Glutamatergic neuron (in vitro differentiated cells): ENCODE results near the gene ARMC5. TPM values are rescaled to one million over a fixed set of nuclear protein-coding genes. Genes with fewer than 3 reads are reported as not detected.

Source experiments
- DNase-seq: peaks from one replicate; pipeline ENCODE4 v3.0.0; 2022
- H3K27ac Mint-ChIP-seq: one replicate; pipeline ENCODE4 v1.8.0; 2020; ENCODE audit warnings: mild to moderate bottlenecking, mixed read lengths, inconsistent platforms; ENCODE audit not compliant: unreplicated experiment
- H3K27me3 Mint-ChIP-seq: one replicate; pipeline ENCODE4 v1.8.0; 2020; ENCODE audit warnings: mild to moderate bottlenecking, moderate library complexity, mixed read lengths, inconsistent platforms; ENCODE audit not compliant: unreplicated experiment
- H3K36me3 Mint-ChIP-seq: one replicate; pipeline ENCODE4 v1.8.0; 2020; ENCODE audit warnings: mild to moderate bottlenecking, mixed read lengths, inconsistent platforms; ENCODE audit not compliant: unreplicated experiment
- H3K4me1 Mint-ChIP-seq: one replicate; pipeline ENCODE4 v1.8.0; 2020; ENCODE audit warnings: mild to moderate bottlenecking, low read depth, mixed read lengths, inconsistent platforms; ENCODE audit not compliant: unreplicated experiment
- H3K4me3 Mint-ChIP-seq: one replicate; pipeline ENCODE4 v1.8.0; 2020; ENCODE audit warnings: mild to moderate bottlenecking, mixed read lengths, inconsistent platforms; ENCODE audit not compliant: unreplicated experiment
- H3K9me3 Mint-ChIP-seq: one replicate; pipeline ENCODE4 v1.8.0; 2020; ENCODE audit warnings: mild to moderate bottlenecking, moderate library complexity, mixed read lengths, inconsistent platforms; ENCODE audit not compliant: unreplicated experiment
- total RNA-seq: library from RNA; stranded (reverse); fragmentation: NEBNext Ultra II Directional; extraction: Animal tissue kit (Norgen Biotek cat#: 25700); gene quantifications from one replicate; pipeline ENCODE4 v1.2.1, GENCODE V29; 2021; ENCODE audit not compliant: unreplicated experiment
- TF ChIP-seq, protein P1 (sequence below): fragments of 200-600 bp; sonication (generic); IDR thresholded peaks from one replicate; pipeline ENCODE4 v1.5.0; 2021; ENCODE audit not compliant: partially characterized antibody, unreplicated experiment

Gene ARMC5
- total RNA-seq, 1 donor from 2014 or later: 15.8 TPM

DNA sequence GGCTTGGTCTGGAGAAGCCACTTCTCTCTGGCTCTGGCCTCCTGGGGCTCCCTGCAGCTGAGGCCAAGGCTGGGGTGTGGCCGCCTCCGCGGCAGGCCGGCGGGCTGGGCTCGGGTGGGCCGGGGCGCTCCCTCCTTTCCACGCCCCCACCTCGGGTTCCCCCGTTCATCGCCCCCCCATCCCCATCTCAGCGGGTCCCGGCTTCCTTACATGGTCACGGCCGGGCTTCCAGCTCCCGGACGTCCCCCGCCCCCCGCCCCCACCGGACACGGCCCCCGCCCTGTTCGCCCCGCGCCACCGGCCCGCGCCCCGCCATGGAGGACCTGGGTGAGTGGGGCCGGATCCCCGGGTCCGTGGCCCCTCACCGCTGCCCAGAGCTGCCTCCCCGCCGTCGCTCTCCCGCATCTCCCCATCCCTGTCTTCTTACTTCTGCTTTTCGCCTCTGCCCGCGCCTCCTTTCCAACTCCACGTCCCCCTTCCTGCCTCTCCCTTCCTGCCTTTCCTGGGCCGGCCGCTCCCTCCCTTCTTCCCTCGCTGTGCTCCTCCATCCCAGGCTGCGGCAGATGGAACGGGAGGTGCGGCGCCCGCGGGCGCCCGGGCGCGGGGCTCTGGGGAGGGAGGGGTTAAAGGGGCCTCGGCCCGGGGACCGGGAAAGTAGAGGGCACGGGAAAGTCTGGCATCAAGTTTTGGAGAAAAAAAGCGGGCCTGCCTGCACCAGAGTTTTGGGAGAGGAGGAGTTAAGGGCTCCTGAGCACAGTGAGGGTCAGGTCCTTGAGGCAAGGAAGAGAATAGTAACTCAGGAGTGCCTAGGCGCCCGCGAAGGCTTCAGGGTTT lies 12.8 kb downstream of the ARMC5 start, which contains the start of gene TGFB1I1:
TSS of gene TGFB1I1 (plus strand) at position 278 of the 834 bp plus-strand sequence. CDS start at position 315, 37 bp downstream.
- Mint-ChIP-seq H3K27ac (peak within 1 kb of the TSS; percentile 74), H3K9me3 (peaks cover 7% of the 10 kb centered on the region), H3K4me3 (peak within 1 kb of the TSS; percentile 86), H3K4me1 (peaks cover 8% of the 10 kb centered on the region), H3K36me3 (peaks cover 4% of the 10 kb centered on the region), H3K27me3 (peaks cover 22% of the 10 kb centered on the region)
- peak; percentile 77 for DNase-seq
- TF ChIP-seq, protein P1, sequence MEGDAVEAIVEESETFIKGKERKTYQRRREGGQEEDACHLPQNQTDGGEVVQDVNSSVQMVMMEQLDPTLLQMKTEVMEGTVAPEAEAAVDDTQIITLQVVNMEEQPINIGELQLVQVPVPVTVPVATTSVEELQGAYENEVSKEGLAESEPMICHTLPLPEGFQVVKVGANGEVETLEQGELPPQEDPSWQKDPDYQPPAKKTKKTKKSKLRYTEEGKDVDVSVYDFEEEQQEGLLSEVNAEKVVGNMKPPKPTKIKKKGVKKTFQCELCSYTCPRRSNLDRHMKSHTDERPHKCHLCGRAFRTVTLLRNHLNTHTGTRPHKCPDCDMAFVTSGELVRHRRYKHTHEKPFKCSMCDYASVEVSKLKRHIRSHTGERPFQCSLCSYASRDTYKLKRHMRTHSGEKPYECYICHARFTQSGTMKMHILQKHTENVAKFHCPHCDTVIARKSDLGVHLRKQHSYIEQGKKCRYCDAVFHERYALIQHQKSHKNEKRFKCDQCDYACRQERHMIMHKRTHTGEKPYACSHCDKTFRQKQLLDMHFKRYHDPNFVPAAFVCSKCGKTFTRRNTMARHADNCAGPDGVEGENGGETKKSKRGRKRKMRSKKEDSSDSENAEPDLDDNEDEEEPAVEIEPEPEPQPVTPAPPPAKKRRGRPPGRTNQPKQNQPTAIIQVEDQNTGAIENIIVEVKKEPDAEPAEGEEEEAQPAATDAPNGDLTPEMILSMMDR: no peak

DNA sequence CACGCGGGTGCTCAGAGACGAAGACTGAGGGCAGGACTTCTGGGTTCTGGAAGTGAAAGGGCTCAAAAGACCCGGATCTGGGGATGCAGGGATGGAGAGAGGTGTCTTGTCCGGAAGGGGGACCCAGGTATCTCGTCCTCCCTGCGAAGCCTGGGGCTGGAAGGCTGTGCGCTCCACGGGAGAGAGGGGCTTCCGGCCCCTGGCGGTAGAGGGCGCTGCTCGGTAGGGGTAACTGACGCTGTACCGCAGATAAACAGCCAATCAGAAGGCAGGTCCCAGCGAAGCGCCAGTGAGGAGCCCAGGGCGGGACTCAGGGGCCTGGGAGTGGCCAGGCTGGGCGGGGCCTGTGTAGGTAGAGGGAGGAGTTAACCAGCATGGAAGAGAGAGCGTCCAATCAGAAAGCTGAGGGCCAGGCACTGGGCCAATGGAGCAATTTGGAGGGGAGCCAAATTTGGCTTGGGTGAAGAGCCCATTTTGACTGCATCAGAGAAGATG lies 13.5 kb downstream of the ARMC5 start:
- H3K4me3 Mint-ChIP-seq: peak overlapping the region; percentile 86
- DNase-seq: peak; percentile 71
- H3K27me3 Mint-ChIP-seq: peaks cover 22% of the 10 kb centered on the region
- H3K27ac Mint-ChIP-seq: no peak overlapping the region
- H3K9me3 Mint-ChIP-seq: peaks cover 7% of the 10 kb centered on the region
- peaks cover 8% of the 10 kb centered on the region for H3K4me1 Mint-ChIP-seq
- TF ChIP-seq, protein P1: peak; percentile 73
- peaks cover 4% of the 10 kb centered on the region for H3K36me3 Mint-ChIP-seq

DNA sequence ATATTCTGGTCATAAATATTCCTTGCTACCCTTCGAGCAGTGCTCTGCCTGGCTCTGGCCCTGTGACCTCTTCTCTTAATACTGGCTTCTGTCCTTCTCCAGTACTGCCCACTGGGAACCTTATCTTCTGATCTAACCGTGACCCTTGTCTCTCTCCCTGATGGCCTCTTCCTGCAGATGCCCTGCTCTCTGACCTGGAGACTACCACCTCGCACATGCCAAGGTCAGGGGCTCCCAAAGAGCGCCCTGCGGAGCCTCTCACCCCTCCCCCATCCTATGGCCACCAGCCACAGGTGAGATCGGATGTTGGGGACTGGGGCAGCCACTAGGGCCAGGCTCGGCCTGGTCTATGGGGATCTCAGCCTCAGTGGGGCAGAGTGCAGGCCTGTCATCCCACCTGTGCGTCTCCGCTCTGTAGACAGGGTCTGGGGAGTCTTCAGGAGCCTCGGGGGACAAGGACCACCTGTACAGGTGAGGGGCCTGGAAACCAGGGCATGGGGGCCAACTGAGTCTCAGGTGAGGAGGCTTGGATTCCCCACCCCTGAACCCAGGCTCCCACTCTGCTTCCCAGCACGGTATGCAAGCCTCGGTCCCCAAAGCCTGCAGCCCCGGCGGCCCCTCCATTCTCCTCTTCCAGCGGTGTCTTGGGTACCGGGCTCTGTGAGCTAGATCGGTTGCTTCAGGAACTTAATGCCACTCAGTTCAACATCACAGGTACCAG lies 14.1 kb downstream of the ARMC5 start:
- Mint-ChIP-seq H3K27me3 (peaks cover 25% of the 10 kb centered on the region), H3K27ac (no peak overlapping the region), H3K9me3 (peaks cover 9% of the 10 kb centered on the region), H3K36me3 (peaks cover 4% of the 10 kb centered on the region), H3K4me3 (peak overlapping the region; percentile 86), H3K4me1 (peaks cover 8% of the 10 kb centered on the region)
- TF ChIP-seq, protein P1: no peak
- DNase-seq: no peak

DNA sequence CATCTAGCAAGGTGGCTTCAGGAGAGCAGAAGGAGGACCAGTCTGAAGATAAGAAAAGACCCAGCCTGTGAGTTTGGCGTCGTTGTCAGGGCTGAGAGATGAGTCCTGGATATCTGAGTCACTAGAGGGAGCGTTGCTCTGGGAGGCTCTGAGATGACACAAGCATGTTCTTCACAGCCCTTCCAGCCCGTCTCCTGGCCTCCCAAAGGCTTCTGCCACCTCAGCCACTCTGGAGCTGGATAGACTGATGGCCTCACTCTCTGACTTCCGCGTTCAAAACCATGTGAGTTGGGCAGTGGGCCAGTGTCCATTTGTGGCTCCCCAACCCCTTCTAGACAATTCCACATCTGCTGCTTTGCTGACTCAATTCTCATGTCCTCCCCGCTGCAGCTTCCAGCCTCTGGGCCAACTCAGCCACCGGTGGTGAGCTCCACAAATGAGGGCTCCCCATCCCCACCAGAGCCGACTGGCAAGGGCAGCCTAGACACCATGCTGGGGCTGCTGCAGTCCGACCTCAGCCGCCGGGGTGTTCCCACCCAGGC lies 14.9 kb downstream of the ARMC5 start:
- Mint-ChIP-seq H3K27ac (no peak overlapping the region), H3K36me3 (peaks cover 4% of the 10 kb centered on the region), H3K27me3 (peaks cover 25% of the 10 kb centered on the region), H3K4me3 (no peak overlapping the region), H3K9me3 (peaks cover 9% of the 10 kb centered on the region), H3K4me1 (peaks cover 8% of the 10 kb centered on the region)
- TF ChIP-seq, protein P1: no peak
- no peak for DNase-seq
